ENCODE results near the gene WNK2. TPM values are rescaled to one million over a fixed set of nuclear protein-coding genes. Genes with fewer than 3 reads are reported as not detected.

WNK2 gene
- total and polyA plus RNA-seq, 2 of the 4 experiments (the other 2 are of a cell fraction), result not detected

- BruUV-seq (replicated peaks), result no TSS peak
- no peak overlapping the region for H3K18ac ChIP-seq (ENCODE audit: low read depth, low read length)
- H3K9me1 ChIP-seq (ENCODE audit: insufficient read depth, low read length), result no peaks in the 10 kb centered on the region; the same call in 1 of the 2 replicates
- H4K8ac ChIP-seq (ENCODE audit: low read depth in 2 of 2, low read length in 2 of 2), result no peak overlapping the region
- POLR2A ChIA-PET (ENCODE audit: unreplicated experiment), result interaction anchor here (0.6 kb wide), 1 partner anchor 1247 kb away, joined by 9 read pairs; no protein-coding TSS in a partner anchor
- no peak overlapping the region for H2AK9ac ChIP-seq (replicated peaks; ENCODE audit: low read depth, low read length, poor library complexity)
- H3K4me2 ChIP-seq (ENCODE audit: low read depth, low read length), result no peak overlapping the region
- no peak overlapping the region for H4K5ac ChIP-seq (ENCODE audit: low read depth, low read length)
- H4K20me1 ChIP-seq (ENCODE audit: insufficient read depth, low read length), result no peaks in the 10 kb centered on the region
- H3K9ac ChIP-seq (ENCODE audit: low read depth, low read length), result no peak overlapping the region
- CTCF ChIA-PET, result no interaction called here
- H4K91ac ChIP-seq (ENCODE audit: insufficient read depth, low read depth, low read length), result no peak overlapping the region
- no peaks in the 10 kb centered on the region for H3K36me3 ChIP-seq (ENCODE audit: control insufficient read depth, insufficient read depth, low read length)
- no peak overlapping the region for H3K4me3 ChIP-seq (ENCODE audit: insufficient read depth, low read depth, low read length)
- H2BK15ac ChIP-seq (ENCODE audit: low read depth, low read length), result no peak overlapping the region
- H2BK20ac ChIP-seq (ENCODE audit: low read depth, low read length), result no peak overlapping the region
- H3K79me1 ChIP-seq (ENCODE audit: low read depth in 1 of 2, low read length in 2 of 2), result no peaks in the 10 kb centered on the region
- H2AFZ ChIP-seq (replicated peaks; ENCODE audit: low read length, poor library complexity), result no peak overlapping the region
- H3K14ac ChIP-seq (replicated peaks; ENCODE audit: low read depth, low read length), result no peak overlapping the region
- no peak overlapping the region for H2AK5ac ChIP-seq (ENCODE audit: low read depth, low read length)
- no peak overlapping the region for H3K23ac ChIP-seq (ENCODE audit: low read depth, low read length)
- no peak overlapping the region for H3K4ac ChIP-seq (ENCODE audit: low read depth, low read length)
- no peak overlapping the region for H2BK120ac ChIP-seq (ENCODE audit: low read depth, low read length)
- H3K56ac ChIP-seq (ENCODE audit: extremely low read depth, insufficient read depth, low read length), result no peak overlapping the region
- DNase-seq (no peak), ATAC-seq (ENCODE audit: low read depth) (no peak)
- peaks cover 13% of the 10 kb centered on the region for H3K27me3 ChIP-seq (ENCODE audit: control insufficient read depth, insufficient read depth, low read length)
- dilution Hi-C loops (cut with HindIII; ENCODE audit: low sequenced_read_pairs, unreplicated experiment) (no loop called here), intact Hi-C loops (cut with micrococcal nuclease) (no loop called here), in situ Hi-C loops (cut with MboI; ENCODE audit: low sequenced_read_pairs) (no loop called here)
- no CpG with 5 or more reads among the region's 7 CpGs for WGBS, 2 experiments (ENCODE audit: extremely low coverage in 2 of 2, insufficient read length in 1 of 2)
- H3K4me1 ChIP-seq (ENCODE audit: control insufficient read depth, insufficient read depth, low read length), result no peaks in the 10 kb centered on the region
- H2BK5ac ChIP-seq (ENCODE audit: low read depth, low read length, poor library complexity, severe bottlenecking), result no peak overlapping the region
- no peak overlapping the region for H3K27ac ChIP-seq (ENCODE audit: insufficient read depth, low read length)
- H3K9me3 ChIP-seq (ENCODE audit: control insufficient read depth, insufficient read depth, low read length), result no peaks in the 10 kb centered on the region
- TF ChIP-seq FOS (IDR thresholded peaks at IDR 0.05; ENCODE audit: low read depth, low read length), result no peak
- no peak for TF ChIP-seq MAFK (IDR thresholded peaks at IDR 0.05; ENCODE audit: low read depth, low read length)
- TF ChIP-seq NFE2L2 (IDR thresholded peaks at IDR 0.05; ENCODE audit: low read depth, low read length), result no peak
- TF ChIP-seq RCOR1 (IDR thresholded peaks at IDR 0.05; ENCODE audit: insufficient replicate concordance, low read length), result no peak
- TF ChIP-seq USF2 (IDR thresholded peaks at IDR 0.05; ENCODE audit: low read depth, low read length), result no peak
- no peak for TF ChIP-seq RFX5 (IDR thresholded peaks at IDR 0.05; ENCODE audit: low read depth, low read length)
- TF ChIP-seq MXI1 (IDR thresholded peaks at IDR 0.05; ENCODE audit: borderline replicate concordance, low read depth, low read length), result no peak
- TF ChIP-seq RAD21 (IDR thresholded peaks at IDR 0.05; ENCODE audit: low read length), result no peak
- no peak for TF ChIP-seq CTCF (conservative IDR thresholded peaks at IDR 0.05; ENCODE audit: low read depth, low read length)
- no peak for TF ChIP-seq BHLHE40 (IDR thresholded peaks at IDR 0.05; ENCODE audit: low read depth, low read length)
- no peak for TF ChIP-seq ELK1 (IDR thresholded peaks at IDR 0.05; ENCODE audit: borderline replicate concordance, low read depth, low read length)
- TF ChIP-seq MAZ (IDR thresholded peaks at IDR 0.05; ENCODE audit: borderline replicate concordance, low read depth, low read length), result no peak
Measured at GRCh38 chr9:93246526-93246925, 62.6 kb downstream of the WNK2 start.

All from IMR-90 (cell line).